Activated T-cell treated with anti-CD3 and anti-CD28 coated beads, Interleukin-2, amount 50 U/mL, for 72 hours (primary cell): ENCODE measurements around the gene PCNX1. TPM values are rescaled to one million over a fixed set of nuclear protein-coding genes. Genes with fewer than 3 reads are reported as not detected.
"Not testable (repeated sequence)": the region's sequence is repeated elsewhere in the genome, so short reads cannot be mapped to it uniquely, and the experiment has no call there.

Experiments
- ATAC-seq, 2 donors: fragments of 150-1000 bp; cut with Tn5 transposase; replicated peaks in 1 of 2; 2 replicates each; pipeline ENCODE4 v1.10.0; 2021; ENCODE audit warnings: moderate library complexity in 2 of 2, mild to moderate bottlenecking in 1 of 2
- DNase-seq, 2 donors: peaks; one replicate each; pipeline ENCODE4 v3.0.0; 2021 to 2022; ENCODE audit warnings: mixed read lengths in 1 of 2
- H3K27ac Mint-ChIP-seq: one replicate; pipeline ENCODE4 v1.8.0; 2022; ENCODE audit warnings: mild to moderate bottlenecking, moderate library complexity, mixed read lengths
- H3K27me3 Mint-ChIP-seq: one replicate; pipeline ENCODE4 v1.8.0; 2022; ENCODE audit warnings: low read depth, mixed read lengths
- H3K36me3 Mint-ChIP-seq, 2 donors: one replicate each; pipeline ENCODE4 v1.8.0; 2022; ENCODE audit warnings: mixed read lengths in 2 of 2, mild to moderate bottlenecking in 1 of 2; ENCODE audit not compliant: insufficient read depth in 2 of 2
- H3K4me1 Mint-ChIP-seq: one replicate; pipeline ENCODE4 v1.8.0; 2022; ENCODE audit warnings: low read depth, mixed read lengths
- H3K4me3 Mint-ChIP-seq, 2 donors: one replicate each; pipeline ENCODE4 v1.8.0; 2022; ENCODE audit warnings: mild to moderate bottlenecking in 2 of 2, mixed read lengths in 2 of 2, moderate library complexity in 2 of 2
- H3K9me3 Mint-ChIP-seq, 2 donors: one replicate each; pipeline ENCODE4 v1.8.0; 2022; ENCODE audit warnings: mixed read lengths in 2 of 2
- total RNA-seq, 2 donors: library from RNA; stranded (reverse); gene quantifications; one replicate each; pipeline ENCODE4 v1.2.3, GENCODE V29; 2022

PCNX1 gene
- total RNA-seq, 2 donors from 2014 or later, result 83.3 to 85.8 TPM

DNA sequence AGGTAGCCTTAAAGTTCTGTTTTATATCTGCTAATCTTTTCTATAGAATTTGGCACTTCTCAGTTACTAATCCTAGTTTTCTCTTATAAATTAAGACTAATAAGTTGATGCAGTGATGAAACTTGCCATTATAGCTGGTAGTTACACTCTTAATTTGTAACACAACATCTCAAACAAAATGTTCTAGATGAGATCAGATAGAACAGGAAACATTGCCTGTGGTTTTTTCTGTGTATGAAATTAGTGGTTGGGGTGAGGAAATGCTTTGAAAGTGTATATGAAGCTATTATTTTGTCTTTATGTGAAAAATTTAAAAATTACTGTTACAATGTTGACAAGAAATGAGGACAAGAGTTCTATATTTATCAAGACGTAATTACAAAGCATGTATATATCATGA is 91.9 kb downstream of the PCNX1 start:
- Mint-ChIP-seq H3K27me3 (no peaks in the 10 kb centered on the region), H3K36me3 (peaks cover 11 to 18% of the 10 kb centered on the region in 2 donors), H3K4me1 (peaks cover 71% of the 10 kb centered on the region), H3K4me3 (peak overlapping the region in 1 of 2 donors; percentile 50), H3K27ac (peak overlapping the region; percentile 97), H3K9me3 (no peaks in the 10 kb centered on the region)
- ATAC-seq, result peak; percentile 33 to 41
- DNase-seq, result no peak

DNA sequence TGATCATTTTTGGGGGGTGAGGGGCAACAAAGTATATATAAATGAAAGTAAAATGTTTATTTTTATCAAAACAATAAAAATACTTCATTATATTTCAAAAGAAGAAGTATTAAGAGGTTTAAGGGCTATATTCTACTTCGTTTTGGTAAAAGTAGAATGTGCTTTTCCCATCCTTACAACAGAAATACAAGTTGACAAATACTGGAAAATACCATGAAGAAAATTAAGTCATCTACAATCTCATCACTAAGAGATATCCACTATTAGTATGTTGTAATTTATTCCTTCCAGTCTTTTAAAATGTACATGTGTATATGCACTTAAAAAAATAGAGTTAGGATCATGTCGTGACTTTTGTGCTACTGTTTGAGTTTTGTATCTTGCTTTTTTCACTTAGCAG is 92.8 kb downstream of the PCNX1 start:
- H3K27ac Mint-ChIP-seq, result peak overlapping the region; percentile 97
- peaks cover 79% of the 10 kb centered on the region for H3K4me1 Mint-ChIP-seq
- peaks cover 13 to 20% of the 10 kb centered on the region in 2 donors for H3K36me3 Mint-ChIP-seq

DNA sequence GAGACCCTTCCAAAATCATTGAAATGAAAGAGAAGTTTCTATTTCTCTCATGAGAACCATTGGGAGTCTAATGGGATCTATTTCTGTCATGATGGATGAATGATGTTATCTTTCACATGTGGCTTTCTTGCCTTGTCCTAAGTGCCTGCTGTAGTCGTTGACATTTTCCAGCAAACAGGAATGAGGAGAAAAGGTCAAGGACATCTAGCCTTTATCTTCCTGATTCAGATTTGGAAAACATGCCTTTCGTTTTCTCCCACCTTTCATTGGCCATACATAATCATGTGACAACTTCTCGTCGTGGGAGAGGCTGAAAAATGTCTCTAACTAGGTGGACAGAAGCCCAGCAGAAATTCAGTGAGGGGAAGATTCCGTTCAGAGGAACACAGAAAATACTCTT is 94.5 kb downstream of the PCNX1 start:
- peaks cover 76% of the 10 kb centered on the region for H3K4me1 Mint-ChIP-seq
- peaks cover 10 to 16% of the 10 kb centered on the region in 2 donors for H3K36me3 Mint-ChIP-seq
- DNase-seq (no peak), ATAC-seq (no peak)
- no peak overlapping the region for H3K4me3 Mint-ChIP-seq
- H3K27me3 Mint-ChIP-seq, result no peaks in the 10 kb centered on the region
- H3K27ac Mint-ChIP-seq, result peak overlapping the region; percentile 84
- no peaks in the 10 kb centered on the region for H3K9me3 Mint-ChIP-seq

More for the DNA sequence above, 92.8 kb downstream of the PCNX1 start:
- DNase-seq (no peak), ATAC-seq (no peak)
- Mint-ChIP-seq H3K27me3 (no peaks in the 10 kb centered on the region), H3K9me3 (no peaks in the 10 kb centered on the region), H3K4me3 (no peak overlapping the region)

DNA sequence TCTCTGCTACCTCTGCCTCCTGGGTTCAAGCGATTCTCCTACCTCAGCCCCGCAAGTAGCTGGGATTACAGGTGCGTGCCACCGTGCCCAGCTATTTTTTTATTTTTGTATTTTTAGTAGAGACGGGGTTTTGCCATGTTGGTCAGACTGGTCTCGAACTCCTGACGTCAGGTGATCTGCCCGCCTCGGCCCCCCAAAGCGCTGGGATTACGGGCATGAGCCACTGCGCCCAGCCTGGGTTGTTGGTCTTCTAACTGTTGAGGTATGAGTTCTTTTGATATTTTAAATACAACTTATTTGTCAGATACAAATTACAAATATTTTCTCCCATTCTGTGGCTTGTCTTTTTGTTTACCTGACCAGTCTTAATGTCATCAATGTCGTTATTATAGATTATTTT is 95.9 kb downstream of the PCNX1 start:
- H3K4me1 Mint-ChIP-seq, result peaks cover 66% of the 10 kb centered on the region
- no peaks in the 10 kb centered on the region for H3K27me3 Mint-ChIP-seq
- peak overlapping the region; percentile 84 for H3K27ac Mint-ChIP-seq
- H3K36me3 Mint-ChIP-seq, result peaks cover 10 to 16% of the 10 kb centered on the region in 2 donors
- DNase-seq (no peak), ATAC-seq (no peak)
- peak overlapping the region; percentile 15 to 63 for H3K4me3 Mint-ChIP-seq
- no peaks in the 10 kb centered on the region for H3K9me3 Mint-ChIP-seq

DNA sequence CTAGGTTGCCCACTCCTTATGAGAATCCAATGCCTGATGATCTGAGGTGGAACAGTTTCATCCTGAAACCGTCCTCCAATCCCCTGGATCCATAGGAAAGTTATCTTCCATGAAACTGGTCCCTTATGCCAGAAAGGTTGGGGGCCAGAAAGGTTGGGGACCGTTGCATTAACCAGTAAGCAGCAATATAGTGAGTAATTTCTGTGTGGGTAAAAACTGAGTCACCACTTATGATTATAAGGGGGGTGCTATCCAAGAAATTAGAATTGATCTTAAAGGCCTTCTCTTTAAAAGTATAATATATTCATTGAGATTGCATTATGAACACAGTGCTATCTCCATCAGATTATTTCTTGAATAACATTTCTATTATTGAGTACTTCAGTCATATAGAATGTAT is 97.2 kb downstream of the PCNX1 start:
- no peaks in the 10 kb centered on the region for H3K9me3 Mint-ChIP-seq
- H3K4me1 Mint-ChIP-seq, result peaks cover 53% of the 10 kb centered on the region
- DNase-seq (no peak), ATAC-seq (no peak)
- H3K27me3 Mint-ChIP-seq, result no peaks in the 10 kb centered on the region
- H3K4me3 Mint-ChIP-seq, result peak overlapping the region in 1 of 2 donors; percentile 48
- peak overlapping the region; percentile 84 for H3K27ac Mint-ChIP-seq
- peaks cover 10 to 16% of the 10 kb centered on the region in 2 donors for H3K36me3 Mint-ChIP-seq

DNA sequence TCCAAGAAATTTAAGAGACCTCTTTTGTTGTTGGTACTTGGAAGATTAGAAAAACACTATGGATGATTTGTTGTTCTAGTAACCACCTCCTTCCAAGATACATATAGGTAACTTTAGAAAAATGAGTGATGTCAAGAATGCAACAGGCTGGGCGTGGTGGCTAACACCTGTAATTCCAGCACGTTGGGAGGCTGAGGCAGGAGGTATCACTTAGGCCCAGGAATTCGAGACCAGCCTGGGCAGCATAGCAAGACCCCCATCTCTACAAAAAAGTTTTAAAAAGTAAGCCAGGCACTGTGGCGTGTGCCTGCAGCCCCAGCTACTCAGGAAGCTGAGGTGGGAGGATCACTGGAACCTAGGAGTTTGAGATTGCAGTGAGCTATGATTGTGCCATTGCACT is 97.8 kb downstream of the PCNX1 start:
- no peaks in the 10 kb centered on the region for H3K9me3 Mint-ChIP-seq
- ATAC-seq, result peak; percentile 5 to 23
- peaks cover 10 to 16% of the 10 kb centered on the region in 2 donors for H3K36me3 Mint-ChIP-seq
- no peak for DNase-seq
- peak overlapping the region; percentile 11 to 48 for H3K4me3 Mint-ChIP-seq
- H3K4me1 Mint-ChIP-seq, result peaks cover 49% of the 10 kb centered on the region
- H3K27ac Mint-ChIP-seq, result peak overlapping the region; percentile 84
- H3K27me3 Mint-ChIP-seq, result no peaks in the 10 kb centered on the region

DNA sequence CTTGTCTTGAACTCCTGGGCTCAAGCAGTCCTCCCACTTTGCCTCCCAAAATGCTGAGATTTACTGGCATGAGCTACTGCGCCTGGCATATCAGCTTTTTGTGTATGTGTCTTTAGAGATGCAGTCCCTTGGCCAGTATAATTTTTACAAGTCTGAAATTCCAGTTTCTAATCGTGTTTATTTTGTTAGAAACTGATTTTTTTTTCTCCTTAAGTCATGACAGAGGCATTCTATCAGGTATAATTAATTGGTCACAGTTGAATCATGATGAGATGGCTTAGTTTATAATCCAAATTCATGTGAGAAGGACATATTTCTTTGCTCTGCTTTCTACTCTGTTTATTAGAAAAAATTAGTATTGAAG is 98.9 kb downstream of the PCNX1 start:
- Mint-ChIP-seq H3K4me1 (peaks cover 58% of the 10 kb centered on the region), H3K27me3 (no peaks in the 10 kb centered on the region), H3K4me3 (no peak overlapping the region), H3K36me3 (peaks cover 10 to 23% of the 10 kb centered on the region in 2 donors), H3K27ac (no peak overlapping the region), H3K9me3 (no peaks in the 10 kb centered on the region)
- DNase-seq (no peak), ATAC-seq (no peak)

DNA sequence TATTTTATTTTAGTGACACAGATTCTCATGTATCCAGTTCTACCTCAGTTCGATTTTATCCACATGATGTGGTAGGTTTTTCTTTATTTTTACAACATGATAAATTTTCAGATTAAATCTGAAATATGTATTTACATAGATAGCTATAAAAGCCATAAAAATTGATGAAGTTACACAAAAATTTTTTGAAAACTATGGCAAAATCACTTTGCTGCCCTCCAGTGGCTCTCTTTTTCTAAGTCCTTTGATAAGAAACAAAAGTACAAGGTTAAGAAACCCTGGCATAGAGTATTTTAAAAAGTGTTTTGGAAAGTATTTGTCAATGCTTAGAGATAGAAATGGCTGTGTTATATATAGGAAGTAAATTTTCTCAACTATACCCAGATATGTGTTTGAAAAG is 104.2 kb downstream of the PCNX1 start:
- peaks cover 7 to 31% of the 10 kb centered on the region in 2 donors for H3K36me3 Mint-ChIP-seq
- DNase-seq (no peak), ATAC-seq (no peak)
- peaks cover 16% of the 10 kb centered on the region for H3K4me1 Mint-ChIP-seq
- no peaks in the 10 kb centered on the region for H3K27me3 Mint-ChIP-seq
- no peak overlapping the region for H3K4me3 Mint-ChIP-seq
- H3K27ac Mint-ChIP-seq, result peak overlapping the region; percentile 88
- no peaks in the 10 kb centered on the region for H3K9me3 Mint-ChIP-seq

DNA sequence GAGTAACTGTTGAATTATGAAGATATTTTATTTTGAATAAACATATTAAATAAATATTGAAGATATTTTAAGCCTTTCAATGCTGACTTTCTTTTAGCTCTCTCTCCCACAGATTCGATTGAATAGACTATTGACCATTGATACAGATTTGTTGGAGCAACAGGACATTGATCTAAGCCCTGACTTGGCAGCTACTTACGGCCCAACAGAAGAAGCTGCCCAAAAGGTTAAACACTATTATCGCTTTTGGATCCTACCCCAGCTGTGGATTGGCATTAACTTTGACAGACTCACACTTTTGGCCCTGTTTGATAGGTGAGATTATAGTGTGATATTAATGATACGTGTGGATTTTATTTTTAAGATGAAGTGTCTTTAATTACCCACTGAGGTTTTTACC is 105.6 kb downstream of the PCNX1 start:
- no peak overlapping the region for H3K4me3 Mint-ChIP-seq
- DNase-seq, result no peak
- ATAC-seq, result no peak
- H3K36me3 Mint-ChIP-seq, result peaks cover 10 to 34% of the 10 kb centered on the region in 2 donors
- no peaks in the 10 kb centered on the region for H3K27me3 Mint-ChIP-seq
- peaks cover 21% of the 10 kb centered on the region for H3K4me1 Mint-ChIP-seq
- H3K9me3 Mint-ChIP-seq, result no peaks in the 10 kb centered on the region
- no peak overlapping the region for H3K27ac Mint-ChIP-seq

DNA sequence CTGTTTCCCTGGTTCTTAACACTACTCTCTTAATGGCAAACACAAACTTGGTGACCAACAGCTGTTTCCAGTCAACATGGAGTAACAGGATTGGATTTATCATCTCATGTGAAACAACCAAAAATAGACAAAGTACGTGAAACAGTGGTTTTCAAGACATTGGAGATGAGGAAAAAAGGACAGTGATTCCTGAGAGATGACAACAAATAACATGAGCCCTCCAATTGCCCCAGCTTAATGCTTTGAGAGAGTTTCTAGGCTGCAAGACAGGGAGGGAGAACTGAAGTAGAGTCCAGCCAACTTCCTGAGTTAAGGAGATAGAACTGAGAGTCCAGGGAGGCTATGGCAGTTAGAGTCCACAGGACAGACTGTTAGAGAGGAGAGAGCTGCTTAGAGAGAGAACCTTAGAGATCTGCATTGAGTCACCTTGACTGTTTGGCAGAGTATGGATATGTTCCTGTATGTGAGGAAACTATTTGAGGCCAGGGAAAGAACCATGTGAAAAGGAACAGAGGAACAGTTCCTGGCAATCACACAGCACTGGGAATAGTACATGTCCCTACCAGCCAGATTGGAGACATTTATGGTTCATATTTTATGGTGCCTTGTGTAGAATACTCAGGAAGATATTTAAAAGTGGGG is 106.4 kb downstream of the PCNX1 start:
- DNase-seq (no peak), ATAC-seq (no peak)
- peaks cover 10 to 34% of the 10 kb centered on the region in 2 donors for H3K36me3 Mint-ChIP-seq
- H3K4me3 Mint-ChIP-seq, result no peak overlapping the region
- no peaks in the 10 kb centered on the region for H3K9me3 Mint-ChIP-seq
- peaks cover 21% of the 10 kb centered on the region for H3K4me1 Mint-ChIP-seq
- H3K27ac Mint-ChIP-seq, result no peak overlapping the region
- H3K27me3 Mint-ChIP-seq, result no peaks in the 10 kb centered on the region

DNA sequence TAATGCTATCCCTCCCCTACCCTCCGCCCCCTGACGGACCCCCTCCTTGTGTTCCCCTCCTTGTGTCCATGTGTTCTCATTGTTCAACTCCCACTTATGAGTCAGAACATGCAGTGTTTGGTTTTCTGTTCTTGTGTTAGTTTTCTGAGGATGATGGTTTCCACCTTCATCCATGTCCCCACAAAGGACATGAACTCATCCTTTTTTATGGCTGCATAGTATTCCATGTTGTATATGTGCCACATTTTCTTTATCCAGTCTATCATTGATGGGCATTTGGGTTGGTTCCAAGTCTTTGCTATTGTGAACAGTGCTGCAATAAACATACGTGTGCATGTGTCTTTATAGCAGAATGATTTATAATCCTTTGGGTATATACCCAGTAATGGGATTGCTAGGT is 112.7 kb downstream of the PCNX1 start:
- H3K27ac Mint-ChIP-seq, H3K27me3 Mint-ChIP-seq, ATAC-seq, H3K4me3 Mint-ChIP-seq, H3K9me3 Mint-ChIP-seq, DNase-seq: not testable (repeated sequence)
- peaks cover 38% of the 10 kb centered on the region for H3K4me1 Mint-ChIP-seq
- peaks cover 21 to 45% of the 10 kb centered on the region in 2 donors for H3K36me3 Mint-ChIP-seq

DNA sequence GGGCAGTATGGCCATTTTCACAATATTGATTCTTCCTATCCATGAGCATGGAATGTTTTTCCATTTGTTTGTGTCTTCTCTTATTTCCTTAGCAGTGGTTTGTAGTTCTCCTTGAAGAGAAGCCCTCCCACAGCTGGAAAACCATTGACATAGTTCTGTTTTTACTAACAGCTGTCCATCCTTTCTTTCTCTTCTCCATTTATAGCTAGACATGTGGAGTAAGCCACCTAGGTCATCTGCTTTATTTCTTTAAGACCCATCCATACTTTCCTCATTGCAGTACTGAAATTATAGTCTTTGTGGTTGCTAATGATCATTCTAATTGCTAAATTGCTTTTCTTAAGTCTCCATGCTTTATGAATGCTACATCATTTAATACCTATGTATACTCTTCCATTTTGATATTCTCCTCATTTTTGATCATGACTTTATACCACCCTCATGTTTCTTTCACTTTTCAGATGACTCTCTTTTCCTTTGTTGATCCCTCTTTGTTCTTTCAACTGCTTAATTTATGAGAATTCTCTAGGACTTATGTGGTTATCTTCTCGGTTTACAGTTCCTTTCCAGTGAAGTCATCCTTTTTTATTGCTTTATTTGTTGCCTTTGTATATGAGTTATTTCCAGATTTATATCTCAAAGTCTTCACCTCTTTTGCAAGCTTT is 114.2 kb downstream of the PCNX1 start:
- DNase-seq (no peak), ATAC-seq (peak in 1 of 2 donors; percentile 68)
- Mint-ChIP-seq H3K4me3 (peak overlapping the region; percentile 20 to 64), H3K36me3 (peaks cover 19 to 39% of the 10 kb centered on the region in 2 donors), H3K27ac (peak overlapping the region; percentile 89), H3K4me1 (peaks cover 37% of the 10 kb centered on the region), H3K9me3 (peaks cover 3 to 10% of the 10 kb centered on the region in 2 donors), H3K27me3 (no peaks in the 10 kb centered on the region)

DNA sequence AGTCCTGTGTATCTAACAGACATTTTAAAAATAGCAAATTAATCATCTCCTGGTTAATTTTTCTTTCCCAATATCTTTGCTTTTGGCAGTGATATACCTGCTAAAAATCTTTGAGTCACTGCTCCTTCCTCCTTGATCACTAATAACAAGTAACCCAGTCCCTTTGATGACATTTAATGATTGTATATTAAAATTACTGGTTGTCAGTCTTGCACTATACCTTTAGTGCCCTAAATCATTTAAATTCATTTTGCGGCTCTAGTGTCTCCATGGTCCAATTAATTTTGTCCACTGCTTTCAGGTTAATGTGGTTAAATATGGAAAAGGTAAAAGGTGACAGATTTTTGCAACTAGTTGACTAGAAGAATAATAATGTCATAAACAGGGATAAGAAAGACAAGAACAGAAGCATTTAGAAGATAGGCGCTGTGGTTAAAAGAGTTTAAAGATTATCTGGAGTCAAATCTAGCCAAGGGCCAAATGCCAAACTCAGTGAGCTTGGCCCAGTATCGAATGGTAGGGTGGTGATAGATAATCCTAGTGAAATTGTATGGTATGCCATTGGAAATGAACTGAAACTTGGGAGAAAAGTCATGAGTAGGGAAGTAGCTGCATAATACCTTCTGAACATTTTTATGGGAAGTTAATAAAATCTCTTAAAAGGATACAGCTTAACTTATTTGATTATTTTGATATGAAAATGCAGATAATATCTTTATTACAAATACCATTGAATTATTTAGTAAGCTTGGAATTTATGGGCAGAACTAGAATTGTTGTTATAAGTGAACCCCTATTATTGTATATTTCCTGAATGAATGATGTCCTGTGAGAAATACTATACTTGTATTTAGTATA is 115.0 kb downstream of the PCNX1 start:
- Mint-ChIP-seq H3K9me3 (peaks cover 3 to 10% of the 10 kb centered on the region in 2 donors), H3K27me3 (no peaks in the 10 kb centered on the region), H3K27ac (peak overlapping the region; percentile 89), H3K4me1 (peaks cover 32% of the 10 kb centered on the region), H3K4me3 (peak overlapping the region; percentile 20 to 64), H3K36me3 (peaks cover 17 to 39% of the 10 kb centered on the region in 2 donors)
- DNase-seq (no peak), ATAC-seq (no peak)
